Ishikawa (cell line): ENCODE results near the gene ITGA1.

Source experiments
- CEBPB ChIP-seq: IDR thresholded peaks from 2 replicates; pipeline ENCODE4 v1.6.1; 2012
- CREB1 ChIP-seq: IDR thresholded peaks from 2 replicates; pipeline ENCODE4 v1.6.1; 2012; ENCODE audit warnings: low read depth
- EP300 ChIP-seq: IDR thresholded peaks from 2 replicates; pipeline ENCODE4 v1.6.1; 2012; ENCODE audit warnings: borderline replicate concordance
- FOXM1 ChIP-seq: IDR thresholded peaks from 2 replicates; pipeline ENCODE4 v1.6.1; 2012; ENCODE audit warnings: low read depth, borderline replicate concordance
- NFIC ChIP-seq: IDR thresholded peaks from 2 replicates; pipeline ENCODE4 v1.6.1; 2012
- RAD21 ChIP-seq: IDR thresholded peaks from 2 replicates; pipeline ENCODE4 v1.6.1; 2012; ENCODE audit warnings: low read depth
- TEAD4 ChIP-seq: IDR thresholded peaks from 2 replicates; pipeline ENCODE4 v1.6.1; 2012
- YY1 ChIP-seq: IDR thresholded peaks from 2 replicates; pipeline ENCODE4 v1.6.1; 2012; ENCODE audit warnings: low read depth
- ZBTB7A ChIP-seq: IDR thresholded peaks from 2 replicates; pipeline ENCODE4 v1.6.1; 2012; ENCODE audit warnings: low read depth
- TF ChIP-seq, protein P1 (sequence below): IDR thresholded peaks from 2 replicates; pipeline ENCODE4 v1.6.1; 2012; ENCODE audit warnings: low read depth, mild to moderate bottlenecking
- TF ChIP-seq, protein P2 (sequence below): IDR thresholded peaks from 2 replicates; pipeline ENCODE4 v1.6.1; 2012

DNA sequence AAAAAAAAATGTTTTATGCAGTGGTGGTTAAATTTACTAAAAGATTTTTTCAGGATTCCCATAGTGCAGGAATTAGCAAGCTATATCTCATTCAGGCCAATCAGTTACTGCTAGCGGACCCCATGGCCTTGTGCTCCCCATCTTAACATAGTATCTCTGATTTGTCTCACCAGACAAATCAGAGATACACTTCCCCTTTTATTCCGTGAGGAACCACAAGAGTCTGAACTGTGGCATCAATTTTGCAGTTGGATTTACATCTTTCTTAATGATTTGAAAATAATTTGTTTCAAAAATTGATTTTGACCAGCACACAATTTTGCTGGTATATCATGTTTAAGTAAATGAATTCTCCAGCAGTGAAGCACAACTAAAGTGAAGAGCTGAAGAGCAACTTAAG is 17.9 kb downstream of the ITGA1 start:
- TF ChIP-seq CEBPB: no peak
- TF ChIP-seq, protein P1, sequence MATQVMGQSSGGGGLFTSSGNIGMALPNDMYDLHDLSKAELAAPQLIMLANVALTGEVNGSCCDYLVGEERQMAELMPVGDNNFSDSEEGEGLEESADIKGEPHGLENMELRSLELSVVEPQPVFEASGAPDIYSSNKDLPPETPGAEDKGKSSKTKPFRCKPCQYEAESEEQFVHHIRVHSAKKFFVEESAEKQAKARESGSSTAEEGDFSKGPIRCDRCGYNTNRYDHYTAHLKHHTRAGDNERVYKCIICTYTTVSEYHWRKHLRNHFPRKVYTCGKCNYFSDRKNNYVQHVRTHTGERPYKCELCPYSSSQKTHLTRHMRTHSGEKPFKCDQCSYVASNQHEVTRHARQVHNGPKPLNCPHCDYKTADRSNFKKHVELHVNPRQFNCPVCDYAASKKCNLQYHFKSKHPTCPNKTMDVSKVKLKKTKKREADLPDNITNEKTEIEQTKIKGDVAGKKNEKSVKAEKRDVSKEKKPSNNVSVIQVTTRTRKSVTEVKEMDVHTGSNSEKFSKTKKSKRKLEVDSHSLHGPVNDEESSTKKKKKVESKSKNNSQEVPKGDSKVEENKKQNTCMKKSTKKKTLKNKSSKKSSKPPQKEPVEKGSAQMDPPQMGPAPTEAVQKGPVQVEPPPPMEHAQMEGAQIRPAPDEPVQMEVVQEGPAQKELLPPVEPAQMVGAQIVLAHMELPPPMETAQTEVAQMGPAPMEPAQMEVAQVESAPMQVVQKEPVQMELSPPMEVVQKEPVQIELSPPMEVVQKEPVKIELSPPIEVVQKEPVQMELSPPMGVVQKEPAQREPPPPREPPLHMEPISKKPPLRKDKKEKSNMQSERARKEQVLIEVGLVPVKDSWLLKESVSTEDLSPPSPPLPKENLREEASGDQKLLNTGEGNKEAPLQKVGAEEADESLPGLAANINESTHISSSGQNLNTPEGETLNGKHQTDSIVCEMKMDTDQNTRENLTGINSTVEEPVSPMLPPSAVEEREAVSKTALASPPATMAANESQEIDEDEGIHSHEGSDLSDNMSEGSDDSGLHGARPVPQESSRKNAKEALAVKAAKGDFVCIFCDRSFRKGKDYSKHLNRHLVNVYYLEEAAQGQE: no peak
- TF ChIP-seq FOXM1: no peak
- TF ChIP-seq RAD21: no peak
- TF ChIP-seq ZBTB7A: no peak
- TF ChIP-seq EP300: no peak
- no peak for TF ChIP-seq NFIC
- no peak for TF ChIP-seq YY1
- TF ChIP-seq, protein P2, sequence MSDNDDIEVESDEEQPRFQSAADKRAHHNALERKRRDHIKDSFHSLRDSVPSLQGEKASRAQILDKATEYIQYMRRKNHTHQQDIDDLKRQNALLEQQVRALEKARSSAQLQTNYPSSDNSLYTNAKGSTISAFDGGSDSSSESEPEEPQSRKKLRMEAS: no peak
- TF ChIP-seq TEAD4: no peak
- no peak for TF ChIP-seq CREB1
